AG10803 (cell line): Measurements from ENCODE around the gene SKIC8.
A peak's percentile ranks its signal among the peaks of the same experiment; 100 is the strongest.

ENCODE experiments used
- DNase-seq: peaks from one replicate; pipeline ENCODE4 v3.0.0; 2010; ENCODE audit warnings: low read depth
- H3K4me3 ChIP-seq: 2 replicates; pipeline ENCODE4 v1.5.1; 2011; ENCODE audit warnings: mild to moderate bottlenecking, low read length, control low read depth
- CTCF ChIP-seq: conservative IDR thresholded peaks from 2 replicates; pipeline ENCODE4 v1.5.1; 2011; ENCODE audit warnings: mild to moderate bottlenecking, low read length, control low read depth, inconsistent platforms

Gene SKIC8

GRCh38 chr15:78299101-78299930 lies at the start of gene SKIC8:
Gene SKIC8, minus strand, starts transcription at chr15:78299609. Its CDS starts 3,923 bp downstream, at chr15:78295686.
- TF ChIP-seq CTCF = peak; percentile 9; the same call in 1 of the 2 replicates
- DNase-seq = peak; percentile 88
- H3K4me3 ChIP-seq = peak within 1 kb of the TSS; percentile 99

- DNase-seq = no peak
- H3K4me3 ChIP-seq = no peak overlapping the region
- no peak for TF ChIP-seq CTCF
Observed at GRCh38 chr15:78347586-78348543, 48.5 kb upstream of the SKIC8 start.

GRCh38 chr15:78345396-78346125 lies 46.2 kb upstream of the SKIC8 start:
- no peak for DNase-seq
- H3K4me3 ChIP-seq = no peak overlapping the region
- TF ChIP-seq CTCF = no peak

- H3K4me3 ChIP-seq = no peak overlapping the region
- no peak for DNase-seq
- no peak for TF ChIP-seq CTCF
Observed at GRCh38 chr15:78343276-78344060, 44.1 kb upstream of the SKIC8 start.

- DNase-seq = no peak
- no peak overlapping the region for H3K4me3 ChIP-seq
- TF ChIP-seq CTCF = no peak
Observed at GRCh38 chr15:78342021-78342420, 42.6 kb upstream of the SKIC8 start.
